ENCODE measurements around the gene OR52I1.

Gene OR52I1, protein sequence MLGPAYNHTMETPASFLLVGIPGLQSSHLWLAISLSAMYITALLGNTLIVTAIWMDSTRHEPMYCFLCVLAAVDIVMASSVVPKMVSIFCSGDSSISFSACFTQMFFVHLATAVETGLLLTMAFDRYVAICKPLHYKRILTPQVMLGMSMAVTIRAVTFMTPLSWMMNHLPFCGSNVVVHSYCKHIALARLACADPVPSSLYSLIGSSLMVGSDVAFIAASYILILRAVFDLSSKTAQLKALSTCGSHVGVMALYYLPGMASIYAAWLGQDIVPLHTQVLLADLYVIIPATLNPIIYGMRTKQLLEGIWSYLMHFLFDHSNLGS

DNA sequence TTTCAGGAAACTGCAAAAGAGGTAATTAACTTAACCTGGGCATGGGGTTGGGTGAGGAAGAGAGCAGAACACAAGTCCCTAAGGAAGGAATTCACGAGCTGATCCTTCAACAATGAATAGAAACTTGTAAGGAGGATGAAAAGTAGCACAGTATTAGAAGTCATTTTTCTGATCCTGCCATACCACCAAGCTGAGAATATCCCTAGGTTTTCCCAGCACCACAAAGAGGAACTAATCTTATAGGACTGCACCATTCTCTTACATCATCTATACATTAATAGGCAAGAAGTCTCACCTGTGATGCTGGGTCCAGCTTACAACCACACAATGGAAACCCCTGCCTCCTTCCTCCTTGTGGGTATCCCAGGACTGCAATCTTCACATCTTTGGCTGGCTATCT, at the start of gene OR52I1:
TSS of gene OR52I1 (plus strand) at position 301 of the 400 bp plus-strand sequence. CDS start at position 301, 0 bp downstream.
- Mint-ChIP-seq H3K27me3 (peaks cover 5% of the 10 kb centered on the region), H3K4me1 (peaks cover 2% of the 10 kb centered on the region), H3K4me3 (no peak within 1 kb of the TSS), H3K27ac (no peak within 1 kb of the TSS), H3K9me3 (no peaks in the 10 kb centered on the region)
- DNase-seq (no peak), ATAC-seq (no peak)

DNA sequence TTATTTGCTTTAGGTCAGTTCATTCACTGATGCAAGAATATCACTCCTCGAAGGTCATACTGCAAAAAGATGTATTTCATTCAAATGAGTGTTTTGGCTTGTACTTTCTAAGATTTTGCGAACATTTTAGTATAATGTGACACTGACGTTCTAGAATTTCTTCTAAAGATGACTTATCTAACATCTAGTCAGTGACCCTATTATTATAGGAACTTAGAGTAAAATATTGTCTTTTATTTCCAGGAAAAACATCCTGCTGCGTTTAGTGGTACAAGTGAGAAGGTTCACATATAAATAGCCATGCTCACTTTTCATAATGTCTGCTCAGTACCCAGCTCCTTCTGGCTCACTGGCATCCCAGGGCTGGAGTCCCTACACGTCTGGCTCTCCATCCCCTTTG, 48.9 kb upstream of the OR52I1 start, which contains the start of gene OR52M1:
TSS of gene OR52M1 (plus strand) at position 301 of the 400 bp plus-strand sequence. CDS start at position 301, 0 bp downstream.
- H3K27ac Mint-ChIP-seq: no peak within 1 kb of the TSS
- H3K4me3 Mint-ChIP-seq: no peak within 1 kb of the TSS
- H3K9me3 Mint-ChIP-seq: no peaks in the 10 kb centered on the region
- peaks cover 6% of the 10 kb centered on the region for H3K4me1 Mint-ChIP-seq
- ATAC-seq: no peak
- DNase-seq: no peak
- H3K27me3 Mint-ChIP-seq: peaks cover 6% of the 10 kb centered on the region

DNA sequence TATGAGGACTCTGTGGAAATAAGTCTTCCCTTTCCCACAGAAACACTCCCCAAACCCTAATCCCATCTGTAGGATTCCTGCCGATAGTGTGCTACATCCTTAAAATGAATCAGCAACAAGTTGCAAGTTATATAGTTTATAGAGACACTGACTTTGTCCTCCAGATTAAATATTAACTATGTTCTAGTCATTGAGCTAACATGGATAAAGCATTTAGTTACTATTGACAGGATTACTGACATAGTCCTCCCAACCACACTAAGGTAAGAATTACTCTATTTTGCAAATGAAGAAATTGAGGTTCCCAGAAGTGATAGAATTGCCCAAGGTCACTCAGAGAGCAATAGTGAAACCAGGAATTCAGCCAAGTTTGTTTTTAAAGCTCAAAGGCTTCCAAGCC, 47.0 kb upstream of the OR52I1 start:
- Mint-ChIP-seq H3K4me3 (no peak overlapping the region), H3K27me3 (peaks cover 7% of the 10 kb centered on the region), H3K4me1 (peaks cover 6% of the 10 kb centered on the region), H3K27ac (peak overlapping the region in 1 of 2 donors; percentile 65), H3K9me3 (no peaks in the 10 kb centered on the region)
- ATAC-seq: no peak
- no peak for DNase-seq

DNA sequence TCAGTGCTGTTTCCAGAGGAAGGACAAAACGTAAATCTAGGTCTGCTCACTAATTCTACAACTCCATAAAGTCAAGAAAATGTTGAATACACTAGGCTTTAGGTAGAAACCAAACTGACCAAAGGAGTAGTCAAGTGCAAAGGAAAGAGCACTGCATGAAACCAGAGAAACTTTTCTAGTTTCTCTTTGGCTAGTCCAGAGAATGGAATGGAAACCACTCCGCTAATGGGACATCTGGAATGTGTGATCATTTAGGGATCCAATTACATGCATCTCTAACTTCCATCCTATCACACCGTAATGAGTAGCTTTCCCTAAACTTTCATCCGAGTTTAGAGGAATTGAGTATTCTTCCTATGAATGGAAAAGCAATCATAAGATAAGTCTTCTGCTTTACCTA, 46.4 kb upstream of the OR52I1 start:
- H3K4me1 Mint-ChIP-seq: peaks cover 6% of the 10 kb centered on the region
- DNase-seq (no peak), ATAC-seq (no peak)
- H3K27me3 Mint-ChIP-seq: peaks cover 9% of the 10 kb centered on the region
- no peaks in the 10 kb centered on the region for H3K9me3 Mint-ChIP-seq
- no peak overlapping the region for H3K27ac Mint-ChIP-seq
- no peak overlapping the region for H3K4me3 Mint-ChIP-seq

DNA sequence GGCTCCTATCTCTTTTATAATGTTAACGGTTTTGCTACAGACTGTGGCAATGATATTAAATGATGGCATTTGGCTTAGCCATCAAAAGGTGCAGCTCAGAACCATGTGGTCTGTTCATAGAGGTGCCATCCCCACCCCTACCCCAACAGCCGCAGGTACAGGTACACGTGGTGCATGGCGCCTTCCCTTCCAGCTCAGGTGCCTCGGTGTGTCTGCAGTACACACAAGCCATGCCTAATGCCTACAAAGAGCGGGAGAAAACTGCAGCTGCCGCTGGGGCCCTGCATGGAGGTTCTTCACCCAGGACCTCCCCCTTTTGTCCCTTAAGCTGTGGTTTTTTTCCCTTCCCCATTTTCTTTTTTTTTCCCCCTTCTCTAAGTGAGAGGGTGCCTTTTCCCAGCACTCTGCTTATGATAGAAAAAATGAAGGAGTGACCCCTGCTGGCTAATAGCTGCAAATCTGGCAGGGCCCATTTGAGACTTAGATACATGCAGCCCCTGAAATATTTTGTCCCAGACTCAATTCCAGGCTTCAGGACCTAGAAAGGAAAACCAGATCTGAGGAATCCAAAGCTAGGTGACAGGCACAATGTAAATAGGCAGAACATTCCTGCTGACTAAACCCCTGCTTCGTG, 42.4 kb upstream of the OR52I1 start:
- ATAC-seq (no peak), DNase-seq (no peak)
- Mint-ChIP-seq H3K9me3 (no peaks in the 10 kb centered on the region), H3K4me1 (no peaks in the 10 kb centered on the region), H3K4me3 (no peak overlapping the region), H3K27me3 (peaks cover 23% of the 10 kb centered on the region), H3K27ac (no peak overlapping the region)

DNA sequence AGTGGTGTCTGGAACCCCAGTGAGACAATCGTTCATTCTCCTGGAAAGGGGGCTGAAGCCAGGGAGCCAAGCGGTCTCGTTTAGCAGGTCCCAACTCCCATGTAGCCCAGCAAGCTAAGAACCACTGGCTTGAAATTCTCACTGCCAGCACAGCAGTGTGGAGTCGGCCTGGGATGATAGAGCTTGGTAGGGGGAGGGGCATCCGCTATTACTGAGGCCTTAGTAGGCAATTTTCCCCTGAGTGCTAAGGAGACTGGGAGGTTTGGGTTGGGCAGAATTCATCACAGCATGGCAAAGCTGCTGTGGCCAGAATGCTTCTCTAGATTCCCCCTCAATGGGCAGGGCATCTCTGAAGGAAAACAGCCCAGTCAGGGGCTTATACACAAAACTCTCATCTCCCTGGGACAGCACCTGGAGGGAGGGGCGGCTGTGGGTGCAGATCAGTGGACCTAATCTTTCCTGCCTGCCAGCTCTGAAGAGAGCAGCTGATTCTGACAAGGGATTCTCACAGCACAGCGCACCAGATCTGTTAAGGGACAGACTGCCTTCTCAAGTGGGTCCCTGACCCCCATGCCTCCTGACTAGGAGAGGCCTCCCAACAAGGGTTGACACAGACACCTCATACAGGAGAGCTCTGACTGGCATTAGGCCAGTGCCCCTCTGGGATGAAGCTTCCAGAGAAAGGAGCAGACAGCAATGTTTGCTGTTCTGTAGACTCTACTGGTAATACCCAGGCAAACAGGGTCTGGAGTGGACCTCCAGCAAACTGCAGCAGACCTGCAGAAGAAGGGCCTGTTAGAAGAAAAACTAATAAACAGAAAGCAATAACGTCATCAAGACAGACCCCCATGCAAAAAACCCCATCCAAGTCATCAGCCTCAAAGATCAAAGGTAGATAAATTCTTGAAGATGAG, 34.1 kb upstream of the OR52I1 start:
- no peaks in the 10 kb centered on the region for H3K4me1 Mint-ChIP-seq
- no peak overlapping the region for H3K4me3 Mint-ChIP-seq
- ATAC-seq: no peak
- peaks cover 16% of the 10 kb centered on the region for H3K27me3 Mint-ChIP-seq
- H3K27ac Mint-ChIP-seq: no peak overlapping the region
- no peak for DNase-seq
- peaks cover 17 to 19% of the 10 kb centered on the region in 2 donors for H3K9me3 Mint-ChIP-seq

DNA sequence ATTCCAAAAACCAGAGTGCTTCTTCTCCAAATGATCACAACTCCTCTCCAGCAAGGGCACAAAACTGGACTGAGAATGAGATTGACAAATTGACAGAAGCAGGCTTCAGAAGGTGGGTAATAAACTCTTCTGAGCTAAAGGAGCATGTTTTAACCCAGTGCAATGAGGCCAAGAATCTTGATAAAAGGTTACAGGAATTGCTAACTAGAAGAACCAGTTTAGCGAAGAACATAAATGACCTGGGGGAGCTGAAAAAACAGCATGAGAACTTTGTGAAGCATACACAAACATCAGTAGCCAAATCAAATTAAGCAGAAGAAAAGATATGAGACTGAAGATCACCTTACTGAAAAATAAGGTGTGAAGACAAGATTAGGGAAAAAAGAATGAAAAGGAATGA, 33.4 kb upstream of the OR52I1 start:
- Mint-ChIP-seq H3K9me3 (peaks cover 17 to 20% of the 10 kb centered on the region in 2 donors), H3K4me1 (no peaks in the 10 kb centered on the region), H3K4me3 (no peak overlapping the region), H3K27ac (no peak overlapping the region), H3K27me3 (peaks cover 16% of the 10 kb centered on the region)
- DNase-seq (no peak), ATAC-seq (no peak)

DNA sequence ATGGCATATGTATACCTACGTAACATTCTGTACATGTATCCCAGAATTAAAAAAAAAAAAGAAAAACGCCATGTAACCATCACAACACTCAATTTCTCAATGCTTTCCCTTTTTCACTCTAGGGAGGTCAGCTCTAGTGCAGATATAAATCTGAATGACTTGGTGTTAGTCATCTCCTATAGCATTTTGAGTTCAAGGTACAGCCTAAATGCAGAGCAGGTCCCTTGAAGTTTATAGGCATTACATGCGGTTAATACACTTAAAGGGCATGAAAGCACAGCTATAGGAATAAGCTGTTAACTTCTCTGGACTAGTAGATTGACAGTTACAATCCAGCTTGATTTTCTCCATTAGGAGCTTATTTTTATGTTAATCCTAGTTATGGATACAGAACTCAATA, 28.5 kb upstream of the OR52I1 start:
- Mint-ChIP-seq H3K9me3 (peaks cover 17 to 20% of the 10 kb centered on the region in 2 donors), H3K27ac (no peak overlapping the region), H3K27me3 (peaks cover 8% of the 10 kb centered on the region), H3K4me1 (no peaks in the 10 kb centered on the region), H3K4me3 (no peak overlapping the region)
- DNase-seq (no peak), ATAC-seq (no peak)

DNA sequence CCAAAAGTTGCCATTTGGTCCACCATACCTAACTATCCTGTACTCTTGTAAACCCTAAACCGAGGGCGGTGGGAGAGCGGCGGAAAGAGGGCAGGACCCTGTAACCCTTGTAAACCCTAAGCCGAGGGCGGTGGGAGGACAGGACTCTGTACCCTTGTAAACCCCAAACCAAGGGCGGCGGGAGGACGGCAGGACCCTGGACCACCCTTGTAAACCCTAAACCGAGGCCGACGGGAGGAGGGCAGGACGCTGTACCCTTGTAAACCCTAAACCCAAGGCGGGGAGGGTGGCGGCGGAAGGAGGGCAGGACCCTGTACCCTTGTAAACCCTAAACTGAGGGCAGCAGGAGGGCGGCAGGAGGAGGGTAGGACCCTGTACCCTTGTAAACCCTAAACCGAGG, 24.8 kb upstream of the OR52I1 start:
- Mint-ChIP-seq H3K9me3 (peaks cover 6 to 8% of the 10 kb centered on the region in 2 donors), H3K4me3 (no peak overlapping the region), H3K4me1 (no peaks in the 10 kb centered on the region), H3K27ac (no peak overlapping the region), H3K27me3 (no peaks in the 10 kb centered on the region)
- DNase-seq (no peak), ATAC-seq (peak; percentile 28)

DNA sequence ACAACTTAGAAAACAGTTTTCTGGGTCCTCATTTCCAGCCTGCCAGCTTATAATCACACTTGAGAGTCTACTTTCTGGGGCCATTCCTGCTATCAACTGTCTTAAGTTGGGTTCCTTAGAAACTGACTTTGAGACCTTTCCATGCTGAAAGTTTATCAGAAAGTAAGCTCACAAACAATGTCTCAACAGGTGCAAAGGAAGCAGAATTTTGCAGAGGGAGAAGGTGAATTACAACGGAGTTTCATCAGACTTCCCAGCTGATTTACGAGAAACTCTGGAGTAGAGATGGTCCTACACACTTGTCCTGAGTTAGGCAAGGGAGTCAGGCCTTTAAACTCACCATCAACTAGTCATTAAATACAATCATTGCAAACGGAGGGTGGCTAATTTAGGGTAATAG, 17.0 kb upstream of the OR52I1 start:
- Mint-ChIP-seq H3K4me3 (no peak overlapping the region), H3K27me3 (peaks cover 56% of the 10 kb centered on the region), H3K4me1 (peaks cover 8% of the 10 kb centered on the region), H3K27ac (no peak overlapping the region), H3K9me3 (peaks cover 0 to 6% of the 10 kb centered on the region in 2 donors)
- no peak for DNase-seq
- ATAC-seq: no peak

DNA sequence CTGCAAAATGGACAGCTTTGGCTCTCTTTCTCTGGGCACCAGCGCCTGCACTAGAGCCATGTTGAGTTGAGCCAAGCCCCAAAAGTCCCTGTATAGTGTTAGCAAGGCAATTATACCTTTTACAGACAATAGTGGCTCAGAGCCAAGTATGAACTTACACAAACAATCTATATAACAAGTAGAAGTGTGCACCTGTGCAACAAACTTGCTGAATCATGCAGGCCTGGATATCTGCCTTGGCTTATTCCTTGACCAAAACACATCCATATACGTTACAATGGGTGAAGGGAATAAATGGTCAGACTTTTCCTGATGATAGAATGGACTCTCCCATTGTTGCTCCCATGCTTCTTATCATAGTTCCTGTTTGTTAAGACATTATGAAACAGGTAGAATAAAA, 16.1 kb upstream of the OR52I1 start:
- no peak for DNase-seq
- Mint-ChIP-seq H3K4me3 (no peak overlapping the region), H3K27ac (no peak overlapping the region), H3K4me1 (peaks cover 8% of the 10 kb centered on the region), H3K27me3 (peaks cover 56% of the 10 kb centered on the region), H3K9me3 (peaks cover 0 to 6% of the 10 kb centered on the region in 2 donors)
- no peak for ATAC-seq

DNA sequence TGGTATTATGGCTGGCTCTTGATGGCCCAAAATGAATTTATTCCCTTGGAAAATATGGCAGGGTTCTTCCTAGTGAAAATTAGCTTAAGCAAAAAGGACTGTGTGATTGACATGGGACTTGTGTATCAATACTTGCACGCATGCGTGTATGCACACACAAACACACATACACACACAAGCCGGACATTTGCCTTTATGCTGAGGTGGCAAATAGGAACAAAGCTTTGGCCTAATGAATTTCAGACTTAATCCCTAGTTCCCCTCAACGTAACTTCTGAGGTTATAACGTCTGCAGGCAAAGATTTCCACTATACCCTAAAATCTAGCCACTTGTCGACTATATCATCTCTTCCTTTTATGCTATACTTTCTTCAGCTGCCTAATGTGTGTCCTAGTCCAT, 15.2 kb upstream of the OR52I1 start:
- peaks cover 0 to 6% of the 10 kb centered on the region in 2 donors for H3K9me3 Mint-ChIP-seq
- no peak overlapping the region for H3K4me3 Mint-ChIP-seq
- peaks cover 8% of the 10 kb centered on the region for H3K4me1 Mint-ChIP-seq
- DNase-seq (no peak), ATAC-seq (no peak)
- no peak overlapping the region for H3K27ac Mint-ChIP-seq
- H3K27me3 Mint-ChIP-seq: peaks cover 59% of the 10 kb centered on the region

DNA sequence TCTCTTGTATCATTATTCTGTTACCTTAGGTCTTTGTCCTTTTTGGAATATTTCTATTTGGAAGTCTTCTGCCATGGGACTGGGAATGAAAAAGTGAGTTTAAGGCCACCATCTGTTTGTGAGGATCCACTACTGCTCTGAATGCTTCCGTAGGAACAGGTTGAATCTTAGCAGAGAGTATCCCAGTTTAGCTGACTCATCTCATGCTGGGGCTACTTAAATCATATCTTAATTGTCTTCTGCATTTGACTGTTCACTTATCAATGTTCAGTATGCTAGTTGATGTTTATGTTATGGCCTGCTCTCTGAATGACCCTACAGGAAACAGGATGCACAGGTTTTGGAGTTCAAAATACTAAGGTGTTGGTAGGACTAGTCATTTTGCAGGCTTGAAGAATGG, 13.7 kb upstream of the OR52I1 start:
- Mint-ChIP-seq H3K27ac (no peak overlapping the region), H3K27me3 (peaks cover 64% of the 10 kb centered on the region), H3K9me3 (peaks cover 0 to 6% of the 10 kb centered on the region in 2 donors), H3K4me1 (peaks cover 8% of the 10 kb centered on the region), H3K4me3 (no peak overlapping the region)
- ATAC-seq (no peak), DNase-seq (no peak)

DNA sequence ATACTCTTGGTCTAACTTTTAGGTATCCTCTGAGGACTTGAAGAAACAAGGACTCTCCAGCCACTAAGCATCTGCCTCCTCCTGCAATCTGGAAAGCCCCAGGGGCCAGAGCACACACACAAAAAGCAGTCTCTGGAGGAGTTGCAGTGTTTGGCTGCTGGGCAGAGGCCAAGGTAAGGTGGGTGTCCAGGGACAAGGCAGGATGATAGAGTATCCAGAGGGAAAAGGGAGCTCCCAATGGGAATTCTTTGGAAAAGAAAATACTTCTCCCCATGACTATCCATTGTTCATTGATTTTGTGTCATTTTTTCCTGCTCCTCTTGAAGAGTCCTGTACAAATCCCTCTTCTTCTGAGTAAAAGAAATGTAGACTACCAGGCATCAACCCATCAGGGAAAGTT, 12.4 kb upstream of the OR52I1 start, which contains the start of gene OR52I2:
TSS of gene OR52I2 (plus strand) at position 301 of the 400 bp plus-strand sequence.
- Mint-ChIP-seq H3K27me3 (peaks cover 52% of the 10 kb centered on the region), H3K27ac (peak within 1 kb of the TSS in 1 of 2 donors; percentile 30), H3K4me3 (no peak within 1 kb of the TSS), H3K4me1 (no peaks in the 10 kb centered on the region), H3K9me3 (peaks cover 0 to 6% of the 10 kb centered on the region in 2 donors)
- no peak for ATAC-seq
- no peak for DNase-seq

DNA sequence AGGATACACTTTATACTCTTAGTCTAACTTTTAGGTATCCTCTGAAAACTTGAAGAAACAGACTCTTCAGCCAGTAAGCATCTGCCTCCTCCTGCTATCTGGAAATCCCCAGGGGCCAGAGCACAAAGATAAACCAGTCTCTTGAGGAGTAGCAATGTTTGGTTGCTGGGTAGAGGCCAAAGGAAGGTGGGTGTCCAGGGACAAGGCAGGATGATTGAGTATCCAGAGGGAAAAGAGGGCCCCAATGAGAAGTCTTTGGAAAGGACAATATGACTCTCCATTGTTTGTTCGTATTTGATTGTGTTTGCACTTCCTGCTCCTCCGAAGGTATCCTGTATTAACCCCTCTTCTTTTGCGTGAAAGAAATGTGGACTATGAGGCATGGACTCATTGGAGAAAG, 4.8 kb upstream of the OR52I1 start:
- DNase-seq (no peak), ATAC-seq (no peak)
- peaks cover 7% of the 10 kb centered on the region for H3K4me1 Mint-ChIP-seq
- H3K9me3 Mint-ChIP-seq: no peaks in the 10 kb centered on the region
- peak overlapping the region in 1 of 2 donors; percentile 5 for H3K27ac Mint-ChIP-seq
- H3K4me3 Mint-ChIP-seq: no peak overlapping the region
- H3K27me3 Mint-ChIP-seq: peaks cover 27% of the 10 kb centered on the region

Data from stimulated activated naive CD8-positive, alpha-beta T cell treated with anti-CD3 and anti-CD28 coated beads, Interleukin-15, amount 100 ng/mL, for 72 hours (primary cell).